HepG2 (cell line): ENCODE measurements around the gene YWHAQ. TPM values are rescaled to one million over a fixed set of nuclear protein-coding genes. Genes with fewer than 3 reads are reported as not detected.

ENCODE experiments used
- CBX2 ChIP-seq, 2 experiments: fragments of 200-600 bp in 1 of 2; sonication (generic); formaldehyde crosslinking in 1 of 2; IDR thresholded peaks; 2 replicates each; pipeline versions ENCODE4 v1.7.0 to v1.8.1; 2018 to 2022; ENCODE audit warnings: low read depth in 2 of 2, low read length in 1 of 2, mild to moderate bottlenecking in 1 of 2, missing genetic modification reagents in 1 of 2
- EP300 ChIP-seq, 3 experiments: sonication (generic) in 1 of 3; formaldehyde crosslinking in 1 of 3; IDR thresholded peaks; 2 replicates each; pipeline versions ENCODE4 v1.5.1 to v1.6.1; 2011 to 2020; ENCODE audit warnings: low read depth in 2 of 3, low read length in 2 of 3, borderline replicate concordance in 1 of 3, improper control_type of control experiment in 1 of 3, mild to moderate bottlenecking in 1 of 3, missing genetic modification reagents in 1 of 3, moderate library complexity in 1 of 3
- ETV6 ChIP-seq: sonication (generic); formaldehyde crosslinking; conservative IDR thresholded peaks from 2 replicates; pipeline ENCODE4 v1.4.0; 2020; ENCODE audit warnings: missing genetic modification reagents
- GATAD1 ChIP-seq: IDR thresholded peaks from 2 replicates; pipeline ENCODE4 v1.6.1; 2016; ENCODE audit warnings: missing genetic modification reagents, missing compliant biosample characterization
- KLF13 ChIP-seq: sonication (generic); formaldehyde crosslinking; IDR thresholded peaks from 2 replicates; pipeline ENCODE4 v1.4.0; 2020; ENCODE audit warnings: mild to moderate bottlenecking, missing genetic modification reagents
- MIER2 ChIP-seq: IDR thresholded peaks from 2 replicates; pipeline ENCODE4 v1.6.1; 2016; ENCODE audit warnings: missing biosample characterization, missing genetic modification reagents
- NR2F1 ChIP-seq, 2 experiments: fragments of 450-650 bp in 1 of 2; formaldehyde crosslinking in 1 of 2; IDR thresholded peaks; 2 replicates each; pipeline versions ENCODE4 v1.5.0 to v1.6.1; 2016 to 2020; ENCODE audit warnings: mild to moderate bottlenecking in 1 of 2, missing compliant biosample characterization in 1 of 2, missing genetic modification reagents in 1 of 2, moderate library complexity in 1 of 2
- RXRB ChIP-seq: IDR thresholded peaks from 2 replicates; pipeline ENCODE4 v1.6.1; 2016; ENCODE audit warnings: borderline replicate concordance, missing genetic modification reagents, missing compliant biosample characterization
- SALL1 ChIP-seq: sonication (generic); formaldehyde crosslinking; IDR thresholded peaks from 2 replicates; pipeline ENCODE4 v1.8.0; 2022; ENCODE audit warnings: mild to moderate bottlenecking, missing genetic modification reagents
- TEAD3 ChIP-seq: optimal IDR thresholded peaks from 2 replicates; pipeline ENCODE3; 2016; ENCODE audit warnings: borderline replicate concordance
- ZNF160 ChIP-seq: sonication (generic); formaldehyde crosslinking; IDR thresholded peaks from 2 replicates; pipeline ENCODE4 v1.8.0; 2022; ENCODE audit warnings: mild to moderate bottlenecking, inconsistent platforms, missing genetic modification reagents
- polyA plus RNA-seq, 8 experiments: library from polyadenylated mRNA; depleted of rRNA in 3 of 8; stranded (reverse) in 7 of 8; unstranded in 1 of 8; fragments of >200 nt; fragmentation: Illumina TruSeq in 4 of 8; extraction: Trizol in 4 of 8; gene quantifications; 2 replicates each; pipeline versions ENCODE4 v1.2.1 to v1.2.3, GENCODE V29; 2011 to 2016; ENCODE audit warnings: low read depth in 4 of 8, missing spikeins in 1 of 8, mixed read lengths in 1 of 8; ENCODE audit not compliant: insufficient read depth in 1 of 8
- total RNA-seq, 5 experiments: library from RNA; depleted of rRNA; stranded (reverse); fragments of >200 nt; fragmentation: Illumina TruSeq; extraction: Trizol; gene quantifications; 2 replicates each; pipeline ENCODE4 v1.2.3, GENCODE V29; 2016; ENCODE audit warnings: low read depth in 1 of 5
- TF ChIP-seq, protein P1 (sequence below): sonication (generic); formaldehyde crosslinking; IDR thresholded peaks from 2 replicates; pipeline ENCODE4 v1.4.0; 2020; ENCODE audit warnings: mild to moderate bottlenecking, missing genetic modification reagents, borderline replicate concordance
- TF ChIP-seq, protein P2 (sequence below): IDR thresholded peaks from 2 replicates; pipeline ENCODE4 v1.6.1; 2016; ENCODE audit warnings: mild to moderate bottlenecking
- TF ChIP-seq, protein P3 (sequence below): sonication (generic); formaldehyde crosslinking; IDR thresholded peaks from 2 replicates; pipeline ENCODE4 v1.5.1; 2020; ENCODE audit warnings: mild to moderate bottlenecking, missing genetic modification reagents, borderline replicate concordance
- TF ChIP-seq, protein P4 (sequence below): sonication (generic); formaldehyde crosslinking; conservative IDR thresholded peaks from 2 replicates; pipeline ENCODE4 v1.8.1; 2023; ENCODE audit warnings: missing genetic modification reagents

Gene YWHAQ
- total and polyA plus RNA-seq, 2 of the 13 experiments (the other 11 are each of a cell fraction or from before 2014, with no cell fraction given): 160 to 304 TPM

DNA sequence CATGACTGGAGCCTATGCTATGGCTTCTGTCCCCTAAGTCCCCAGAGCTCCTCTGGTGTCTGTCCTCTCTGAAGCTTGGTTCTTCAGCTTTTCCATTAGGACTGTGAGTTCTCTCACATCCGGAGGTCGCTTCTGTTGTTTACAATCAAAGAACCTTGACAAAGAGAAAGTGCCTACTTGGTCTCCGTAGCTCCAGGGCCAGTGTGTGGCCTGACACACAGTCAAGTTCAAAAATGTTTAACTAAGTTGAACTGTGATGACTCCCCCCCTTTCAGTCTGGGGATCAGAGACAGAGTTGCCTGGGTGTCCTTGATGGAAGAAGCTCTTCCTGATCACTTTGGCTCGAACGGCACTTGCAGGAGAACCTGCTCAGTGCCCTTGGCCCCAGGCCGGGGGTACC, 26.3 kb upstream of the YWHAQ start (continued):
- no peak for TF ChIP-seq KLF13 (CRISPR knock-in tag)
- TF ChIP-seq TEAD3: peak; percentile 34
- TF ChIP-seq, protein P1, sequence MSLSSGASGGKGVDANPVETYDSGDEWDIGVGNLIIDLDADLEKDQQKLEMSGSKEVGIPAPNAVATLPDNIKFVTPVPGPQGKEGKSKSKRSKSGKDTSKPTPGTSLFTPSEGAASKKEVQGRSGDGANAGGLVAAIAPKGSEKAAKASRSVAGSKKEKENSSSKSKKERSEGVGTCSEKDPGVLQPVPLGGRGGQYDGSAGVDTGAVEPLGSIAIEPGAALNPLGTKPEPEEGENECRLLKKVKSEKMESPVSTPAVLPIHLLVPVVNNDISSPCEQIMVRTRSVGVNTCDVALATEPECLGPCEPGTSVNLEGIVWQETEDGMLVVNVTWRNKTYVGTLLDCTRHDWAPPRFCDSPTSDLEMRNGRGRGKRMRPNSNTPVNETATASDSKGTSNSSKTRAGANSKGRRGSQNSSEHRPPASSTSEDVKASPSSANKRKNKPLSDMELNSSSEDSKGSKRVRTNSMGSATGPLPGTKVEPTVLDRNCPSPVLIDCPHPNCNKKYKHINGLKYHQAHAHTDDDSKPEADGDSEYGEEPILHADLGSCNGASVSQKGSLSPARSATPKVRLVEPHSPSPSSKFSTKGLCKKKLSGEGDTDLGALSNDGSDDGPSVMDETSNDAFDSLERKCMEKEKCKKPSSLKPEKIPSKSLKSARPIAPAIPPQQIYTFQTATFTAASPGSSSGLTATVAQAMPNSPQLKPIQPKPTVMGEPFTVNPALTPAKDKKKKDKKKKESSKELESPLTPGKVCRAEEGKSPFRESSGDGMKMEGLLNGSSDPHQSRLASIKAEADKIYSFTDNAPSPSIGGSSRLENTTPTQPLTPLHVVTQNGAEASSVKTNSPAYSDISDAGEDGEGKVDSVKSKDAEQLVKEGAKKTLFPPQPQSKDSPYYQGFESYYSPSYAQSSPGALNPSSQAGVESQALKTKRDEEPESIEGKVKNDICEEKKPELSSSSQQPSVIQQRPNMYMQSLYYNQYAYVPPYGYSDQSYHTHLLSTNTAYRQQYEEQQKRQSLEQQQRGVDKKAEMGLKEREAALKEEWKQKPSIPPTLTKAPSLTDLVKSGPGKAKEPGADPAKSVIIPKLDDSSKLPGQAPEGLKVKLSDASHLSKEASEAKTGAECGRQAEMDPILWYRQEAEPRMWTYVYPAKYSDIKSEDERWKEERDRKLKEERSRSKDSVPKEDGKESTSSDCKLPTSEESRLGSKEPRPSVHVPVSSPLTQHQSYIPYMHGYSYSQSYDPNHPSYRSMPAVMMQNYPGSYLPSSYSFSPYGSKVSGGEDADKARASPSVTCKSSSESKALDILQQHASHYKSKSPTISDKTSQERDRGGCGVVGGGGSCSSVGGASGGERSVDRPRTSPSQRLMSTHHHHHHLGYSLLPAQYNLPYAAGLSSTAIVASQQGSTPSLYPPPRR (CRISPR knock-in tag): peak; percentile 60; the same call in 1 of the 2 replicates
- peak; percentile 67 for TF ChIP-seq SALL1 (CRISPR knock-in tag)
- TF ChIP-seq, protein P2, sequence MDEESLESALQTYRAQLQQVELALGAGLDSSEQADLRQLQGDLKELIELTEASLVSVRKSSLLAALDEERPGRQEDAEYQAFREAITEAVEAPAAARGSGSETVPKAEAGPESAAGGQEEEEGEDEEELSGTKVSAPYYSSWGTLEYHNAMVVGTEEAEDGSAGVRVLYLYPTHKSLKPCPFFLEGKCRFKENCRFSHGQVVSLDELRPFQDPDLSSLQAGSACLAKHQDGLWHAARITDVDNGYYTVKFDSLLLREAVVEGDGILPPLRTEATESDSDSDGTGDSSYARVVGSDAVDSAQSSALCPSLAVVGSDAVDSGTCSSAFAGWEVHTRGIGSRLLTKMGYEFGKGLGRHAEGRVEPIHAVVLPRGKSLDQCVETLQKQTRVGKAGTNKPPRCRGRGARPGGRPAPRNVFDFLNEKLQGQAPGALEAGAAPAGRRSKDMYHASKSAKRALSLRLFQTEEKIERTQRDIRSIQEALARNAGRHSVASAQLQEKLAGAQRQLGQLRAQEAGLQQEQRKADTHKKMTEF (CRISPR knock-in tag): peak; percentile 67; the same call in 1 of the 2 replicates
- no peak for TF ChIP-seq ZNF160 (CRISPR knock-in tag)
- no peak for TF ChIP-seq ETV6 (CRISPR knock-in tag)
- 0 out of 4 replicates have a peak, but pooled peaks of 1 of the 2 experiments have one; percentile 24 for TF ChIP-seq EP300 (IDR thresholded peaks at IDR 0.05; ENCODE audit: low read depth in 2 of 2, low read length in 2 of 2)
- TF ChIP-seq EP300 (CRISPR knock-in tag; IDR thresholded peaks at IDR 0.05; ENCODE audit: borderline replicate concordance): no peak
- TF ChIP-seq GATAD1 (CRISPR knock-in tag): 0 out of 2 replicates have a peak, but pooled peaks have one; percentile 42
- TF ChIP-seq CBX2 (IDR thresholded peaks at IDR 0.05; ENCODE audit: low read depth, low read length): no peak
- TF ChIP-seq CBX2 (CRISPR knock-in tag; IDR thresholded peaks at IDR 0.05; ENCODE audit: low read depth): 0 out of 2 replicates have a peak, but pooled peaks have one; percentile 32
- peak; percentile 97 for TF ChIP-seq RXRB (CRISPR knock-in tag)
- TF ChIP-seq MIER2 (CRISPR knock-in tag): peak; percentile 56; the same call in 1 of the 2 replicates
- peak; percentile 68 to 78; a peak in 3 of 4 replicates for TF ChIP-seq NR2F1 (CRISPR knock-in tag; IDR thresholded peaks at IDR 0.05)
- TF ChIP-seq, protein P3, sequence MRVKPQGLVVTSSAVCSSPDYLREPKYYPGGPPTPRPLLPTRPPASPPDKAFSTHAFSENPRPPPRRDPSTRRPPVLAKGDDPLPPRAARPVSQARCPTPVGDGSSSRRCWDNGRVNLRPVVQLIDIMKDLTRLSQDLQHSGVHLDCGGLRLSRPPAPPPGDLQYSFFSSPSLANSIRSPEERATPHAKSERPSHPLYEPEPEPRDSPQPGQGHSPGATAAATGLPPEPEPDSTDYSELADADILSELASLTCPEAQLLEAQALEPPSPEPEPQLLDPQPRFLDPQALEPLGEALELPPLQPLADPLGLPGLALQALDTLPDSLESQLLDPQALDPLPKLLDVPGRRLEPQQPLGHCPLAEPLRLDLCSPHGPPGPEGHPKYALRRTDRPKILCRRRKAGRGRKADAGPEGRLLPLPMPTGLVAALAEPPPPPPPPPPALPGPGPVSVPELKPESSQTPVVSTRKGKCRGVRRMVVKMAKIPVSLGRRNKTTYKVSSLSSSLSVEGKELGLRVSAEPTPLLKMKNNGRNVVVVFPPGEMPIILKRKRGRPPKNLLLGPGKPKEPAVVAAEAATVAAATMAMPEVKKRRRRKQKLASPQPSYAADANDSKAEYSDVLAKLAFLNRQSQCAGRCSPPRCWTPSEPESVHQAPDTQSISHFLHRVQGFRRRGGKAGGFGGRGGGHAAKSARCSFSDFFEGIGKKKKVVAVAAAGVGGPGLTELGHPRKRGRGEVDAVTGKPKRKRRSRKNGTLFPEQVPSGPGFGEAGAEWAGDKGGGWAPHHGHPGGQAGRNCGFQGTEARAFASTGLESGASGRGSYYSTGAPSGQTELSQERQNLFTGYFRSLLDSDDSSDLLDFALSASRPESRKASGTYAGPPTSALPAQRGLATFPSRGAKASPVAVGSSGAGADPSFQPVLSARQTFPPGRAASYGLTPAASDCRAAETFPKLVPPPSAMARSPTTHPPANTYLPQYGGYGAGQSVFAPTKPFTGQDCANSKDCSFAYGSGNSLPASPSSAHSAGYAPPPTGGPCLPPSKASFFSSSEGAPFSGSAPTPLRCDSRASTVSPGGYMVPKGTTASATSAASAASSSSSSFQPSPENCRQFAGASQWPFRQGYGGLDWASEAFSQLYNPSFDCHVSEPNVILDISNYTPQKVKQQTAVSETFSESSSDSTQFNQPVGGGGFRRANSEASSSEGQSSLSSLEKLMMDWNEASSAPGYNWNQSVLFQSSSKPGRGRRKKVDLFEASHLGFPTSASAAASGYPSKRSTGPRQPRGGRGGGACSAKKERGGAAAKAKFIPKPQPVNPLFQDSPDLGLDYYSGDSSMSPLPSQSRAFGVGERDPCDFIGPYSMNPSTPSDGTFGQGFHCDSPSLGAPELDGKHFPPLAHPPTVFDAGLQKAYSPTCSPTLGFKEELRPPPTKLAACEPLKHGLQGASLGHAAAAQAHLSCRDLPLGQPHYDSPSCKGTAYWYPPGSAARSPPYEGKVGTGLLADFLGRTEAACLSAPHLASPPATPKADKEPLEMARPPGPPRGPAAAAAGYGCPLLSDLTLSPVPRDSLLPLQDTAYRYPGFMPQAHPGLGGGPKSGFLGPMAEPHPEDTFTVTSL (CRISPR knock-in tag): peak; percentile 61; the same call in 1 of the 2 replicates
- TF ChIP-seq, protein P4, sequence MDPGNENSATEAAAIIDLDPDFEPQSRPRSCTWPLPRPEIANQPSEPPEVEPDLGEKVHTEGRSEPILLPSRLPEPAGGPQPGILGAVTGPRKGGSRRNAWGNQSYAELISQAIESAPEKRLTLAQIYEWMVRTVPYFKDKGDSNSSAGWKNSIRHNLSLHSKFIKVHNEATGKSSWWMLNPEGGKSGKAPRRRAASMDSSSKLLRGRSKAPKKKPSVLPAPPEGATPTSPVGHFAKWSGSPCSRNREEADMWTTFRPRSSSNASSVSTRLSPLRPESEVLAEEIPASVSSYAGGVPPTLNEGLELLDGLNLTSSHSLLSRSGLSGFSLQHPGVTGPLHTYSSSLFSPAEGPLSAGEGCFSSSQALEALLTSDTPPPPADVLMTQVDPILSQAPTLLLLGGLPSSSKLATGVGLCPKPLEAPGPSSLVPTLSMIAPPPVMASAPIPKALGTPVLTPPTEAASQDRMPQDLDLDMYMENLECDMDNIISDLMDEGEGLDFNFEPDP (CRISPR knock-in tag): no peak
